ENCODE data around the gene SLC23A2.
A peak's percentile ranks its signal among the peaks of the same experiment; 100 is the strongest.

SLC23A2 gene

DNA sequence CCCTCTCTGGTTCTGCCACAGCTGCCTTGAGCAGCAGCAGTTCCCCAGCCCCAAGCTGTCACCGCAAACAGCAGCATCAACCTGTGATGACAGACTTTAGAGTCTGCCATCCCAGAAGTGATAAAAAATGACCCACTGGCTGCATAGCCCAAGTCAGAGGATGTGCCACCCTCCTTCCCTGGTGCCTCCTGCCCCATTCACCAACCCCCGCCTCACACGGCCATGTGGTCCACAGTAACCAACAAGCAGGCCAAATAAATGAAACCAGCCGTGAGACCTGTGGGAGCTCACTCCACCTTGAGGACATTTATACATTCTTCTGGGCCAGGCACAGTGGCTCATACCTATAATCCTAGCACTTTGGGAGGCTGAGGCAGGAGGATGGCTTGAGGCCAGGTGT, 181.4 kb downstream of the SLC23A2 start:
- no peak for DNase-seq (ENCODE audit: low read depth in 4 of 4, low spot score in 1 of 4)

DNA sequence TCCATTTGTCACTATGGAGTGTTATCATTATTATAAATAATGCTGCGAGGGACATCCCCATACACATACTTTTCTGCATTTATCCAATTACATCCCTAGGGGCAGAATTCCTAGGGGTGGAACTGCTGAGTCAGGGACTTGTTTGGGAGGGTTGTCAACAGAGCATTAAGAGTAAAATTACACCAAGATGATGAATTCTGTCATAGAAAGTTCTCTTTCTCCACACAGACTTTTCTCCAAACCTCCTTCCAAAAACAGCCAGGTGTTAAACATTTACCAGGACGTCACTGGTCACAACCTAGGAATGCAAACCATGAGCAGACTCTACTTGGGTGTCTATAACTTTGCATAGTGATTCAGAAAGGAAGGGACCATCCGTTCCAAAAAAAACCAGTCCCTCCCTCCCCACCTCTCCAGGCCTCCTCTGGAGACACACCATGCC, 184.1 kb downstream of the SLC23A2 start:
- DNase-seq (ENCODE audit: low read depth in 4 of 4, low spot score in 1 of 4) = no peak

DNA sequence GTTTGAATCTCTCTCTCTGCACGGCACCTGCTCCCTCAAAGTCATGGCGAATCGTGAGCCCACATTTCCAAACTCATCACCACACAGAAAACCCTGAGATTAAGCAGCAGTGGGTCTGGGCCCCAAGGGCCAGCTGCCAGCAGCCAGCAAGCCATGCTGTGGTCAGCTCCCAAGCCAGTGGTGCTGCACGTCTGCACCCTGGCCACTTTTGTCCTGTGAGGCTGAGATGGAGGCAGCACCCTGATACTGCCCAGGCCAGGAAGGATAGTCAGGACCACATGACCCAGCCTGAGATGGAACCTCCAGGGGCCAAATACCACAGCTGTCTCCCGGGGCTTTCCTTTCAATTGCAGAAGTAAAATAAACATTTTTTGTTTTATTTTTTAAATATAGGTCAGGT, 185.7 kb downstream of the SLC23A2 start:
- no peak for DNase-seq (ENCODE audit: low read depth in 4 of 4, low spot score in 1 of 4)

DNA sequence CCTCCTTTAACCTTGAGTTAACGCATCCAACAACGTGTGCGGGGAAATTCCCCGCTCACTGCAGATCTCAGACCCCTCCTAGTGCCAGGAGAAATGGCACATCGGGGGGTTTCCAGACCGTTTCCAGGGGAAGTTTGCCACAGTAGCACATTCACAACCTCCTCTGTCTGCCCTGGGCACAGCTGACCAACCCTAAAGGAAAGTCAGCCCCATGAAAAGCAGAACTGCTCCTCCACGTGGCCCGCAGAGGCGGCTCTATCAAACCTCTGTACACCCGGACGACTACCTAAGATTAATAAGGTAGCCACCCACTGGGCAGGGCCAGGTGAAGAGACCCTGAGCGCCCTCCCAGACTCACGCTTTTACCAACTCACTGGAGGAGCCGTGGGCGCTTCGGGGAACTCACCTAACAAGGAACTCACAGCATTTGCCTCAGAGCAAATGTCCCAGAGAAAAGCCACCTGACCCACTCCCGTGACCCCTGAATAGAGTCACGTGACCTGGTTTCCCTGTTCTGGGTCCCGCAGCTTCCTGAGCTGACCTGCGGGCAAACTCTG, 186.5 kb downstream of the SLC23A2 start:
- peak in 1 of 4 experiments; percentile 53 for DNase-seq (ENCODE audit: low read depth in 4 of 4, low spot score in 1 of 4)

DNA sequence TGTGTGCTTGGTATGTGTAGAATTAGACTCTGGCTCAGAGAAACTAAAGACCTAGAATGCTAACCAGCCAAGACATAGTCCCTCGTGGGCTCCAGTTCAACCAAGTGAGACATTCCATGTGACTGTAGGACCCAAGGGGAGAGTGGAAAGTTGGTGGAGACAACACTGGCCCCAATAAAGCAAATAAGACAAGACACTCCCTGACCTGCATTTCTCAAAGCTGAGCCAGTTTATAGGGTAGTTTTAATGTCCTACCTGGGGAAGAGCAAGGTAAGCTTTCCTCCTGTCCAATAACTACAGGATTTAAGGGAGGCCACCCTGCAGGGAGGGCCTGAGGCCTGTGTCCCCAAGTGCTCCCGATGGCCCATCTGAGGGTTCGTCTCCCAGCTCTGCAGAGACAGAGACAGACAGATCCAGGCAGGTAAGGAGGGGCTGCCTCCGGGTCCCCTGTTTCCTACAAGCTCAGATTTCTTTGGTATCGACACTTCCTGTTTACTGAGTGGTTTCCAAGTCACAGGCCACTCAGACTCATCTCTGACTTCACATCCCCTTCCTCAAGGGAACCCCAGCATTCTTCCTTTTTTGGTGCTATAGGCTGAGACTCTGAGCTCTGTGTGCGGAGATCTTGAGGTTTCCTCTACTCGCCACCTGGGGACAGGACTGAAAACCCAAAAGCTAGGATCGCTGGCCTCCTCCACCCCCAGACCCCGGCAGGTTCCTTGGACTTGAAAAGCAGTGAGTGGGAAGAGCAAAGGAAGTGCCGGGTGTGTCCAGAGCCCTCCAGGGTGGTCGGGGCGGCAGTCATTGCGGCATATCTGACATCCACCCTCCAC, 187.2 kb downstream of the SLC23A2 start:
- no peak for DNase-seq (ENCODE audit: low read depth in 4 of 4, low spot score in 1 of 4)

DNA sequence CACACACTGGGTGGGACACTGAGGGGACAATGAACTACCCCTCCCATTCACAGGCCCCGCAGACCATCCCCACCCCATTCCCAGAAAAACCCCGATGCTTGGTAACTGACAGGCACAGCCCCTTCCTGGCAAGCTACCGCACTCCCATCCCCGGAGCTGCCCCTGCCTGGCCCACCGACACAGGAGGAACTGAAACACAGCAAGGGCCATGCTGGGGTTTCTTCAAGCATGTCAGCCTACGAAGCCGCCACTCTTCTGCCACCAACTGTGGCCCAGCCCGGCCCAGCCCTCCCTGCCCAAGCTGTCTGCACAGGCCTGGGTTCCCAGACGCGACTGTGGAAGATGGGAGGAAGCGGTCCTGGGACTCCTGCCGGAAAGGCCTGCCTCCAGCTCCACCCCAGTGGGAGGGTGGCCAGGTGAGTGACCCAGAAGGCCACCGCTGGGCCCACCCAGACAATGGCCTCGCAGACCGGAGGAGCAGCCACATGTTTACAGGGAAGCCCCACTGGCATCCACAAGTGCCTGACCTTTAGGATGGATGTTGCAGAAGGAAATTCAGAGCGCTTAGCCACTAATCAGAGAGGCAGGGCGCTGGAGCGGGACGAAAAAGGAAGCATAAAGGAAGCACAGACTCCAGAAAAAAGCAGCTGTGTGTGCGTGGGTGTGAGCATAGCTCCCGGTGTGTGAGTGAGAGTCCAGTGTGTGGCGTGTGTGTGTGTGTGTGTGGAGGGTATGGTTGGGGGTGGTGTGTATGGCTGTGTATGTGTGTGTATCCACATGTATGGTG, 188.0 kb downstream of the SLC23A2 start:
- no peak for DNase-seq (ENCODE audit: low read depth in 4 of 4, low spot score in 1 of 4)

DNA sequence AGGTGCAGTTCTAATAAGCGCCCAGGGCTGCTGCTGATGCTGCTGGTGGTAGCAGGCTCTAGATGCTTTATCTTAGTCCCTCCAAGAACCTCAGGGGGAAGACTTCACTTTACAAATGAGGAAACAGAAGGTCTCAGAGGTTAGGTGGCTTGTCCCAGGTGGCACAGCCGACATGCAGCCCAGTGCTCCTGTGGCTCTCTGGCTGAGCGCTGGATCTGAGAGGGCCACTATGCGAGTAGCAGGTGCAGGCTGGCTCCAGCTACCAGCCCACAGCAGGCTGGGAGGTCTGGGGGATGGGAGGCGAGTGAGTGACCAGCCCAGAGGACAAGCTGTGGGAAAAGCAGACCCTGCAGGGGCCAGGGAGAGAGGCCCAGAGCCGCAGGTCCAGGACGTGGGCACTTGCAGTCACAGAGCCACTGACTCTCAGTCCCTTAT, 188.7 kb downstream of the SLC23A2 start:
- no peak for DNase-seq (ENCODE audit: low read depth in 4 of 4, low spot score in 1 of 4)

DNA sequence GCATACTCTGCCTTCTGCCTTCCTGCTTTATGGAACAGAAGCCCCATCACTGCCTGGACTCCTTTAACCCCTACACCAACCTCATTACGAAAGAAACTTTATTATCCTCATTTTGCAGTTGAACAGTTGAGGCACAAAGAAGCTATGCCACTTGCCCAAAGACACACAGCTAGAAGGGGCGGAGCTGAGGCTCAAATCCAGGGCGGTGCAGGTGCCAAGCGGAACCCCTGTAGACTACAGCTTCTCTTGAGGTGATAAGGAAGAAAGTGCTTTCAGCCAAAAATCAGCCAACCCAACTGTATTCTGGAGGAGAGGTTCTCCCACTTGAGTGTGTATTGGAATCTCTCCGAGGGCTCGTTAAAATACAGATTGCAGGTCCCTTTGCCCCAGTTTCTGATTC, 189.1 kb downstream of the SLC23A2 start:
- no peak for DNase-seq (ENCODE audit: low read depth in 4 of 4, low spot score in 1 of 4)

DNA sequence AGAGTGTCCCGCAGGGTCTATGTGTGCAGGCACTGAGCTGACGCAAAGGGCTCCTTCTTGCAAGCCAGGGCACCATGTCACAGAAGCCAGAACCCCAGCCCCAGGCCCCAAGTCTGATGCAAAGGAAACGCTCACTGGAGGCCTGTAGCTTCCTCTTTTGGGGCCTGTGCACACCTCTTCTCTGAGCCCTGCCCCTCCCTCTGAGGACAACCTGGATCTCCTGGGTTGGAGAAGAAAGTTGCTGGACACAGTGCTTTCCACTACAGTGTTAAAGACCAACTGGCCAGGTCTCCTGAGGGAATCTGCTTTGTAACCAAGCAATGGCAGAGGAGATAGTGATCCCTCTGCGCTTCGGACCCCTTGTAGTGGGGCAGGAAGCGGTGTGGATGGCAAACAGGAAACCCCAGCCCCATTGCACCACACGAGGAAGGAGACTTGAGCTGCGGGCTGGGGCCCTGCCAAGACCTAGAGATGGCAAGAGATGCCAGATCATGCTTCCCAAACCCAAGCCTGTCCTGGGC, 189.6 kb downstream of the SLC23A2 start:
- no peak for DNase-seq (ENCODE audit: low read depth in 4 of 4, low spot score in 1 of 4)

DNA sequence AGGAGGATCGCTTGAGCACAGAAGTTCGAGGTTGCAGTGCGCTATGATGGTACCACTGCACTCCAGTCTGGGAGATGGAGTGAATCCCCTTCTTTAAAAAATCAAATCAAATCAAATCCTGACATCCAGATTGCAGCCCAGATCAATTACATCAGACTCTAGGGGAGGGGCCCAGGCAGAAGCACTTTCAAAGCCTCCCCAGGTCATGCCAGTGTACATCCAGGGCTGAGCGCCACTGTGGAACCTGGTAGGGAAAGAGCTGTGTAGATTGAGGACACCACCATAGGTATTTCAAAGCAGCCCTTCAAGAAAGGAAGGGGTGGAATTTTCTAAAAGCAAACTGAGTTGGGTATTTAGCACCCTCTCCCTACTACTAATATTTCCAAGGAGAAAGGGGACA, 190.1 kb downstream of the SLC23A2 start:
- no peak for DNase-seq (ENCODE audit: low read depth in 4 of 4, low spot score in 1 of 4)

DNA sequence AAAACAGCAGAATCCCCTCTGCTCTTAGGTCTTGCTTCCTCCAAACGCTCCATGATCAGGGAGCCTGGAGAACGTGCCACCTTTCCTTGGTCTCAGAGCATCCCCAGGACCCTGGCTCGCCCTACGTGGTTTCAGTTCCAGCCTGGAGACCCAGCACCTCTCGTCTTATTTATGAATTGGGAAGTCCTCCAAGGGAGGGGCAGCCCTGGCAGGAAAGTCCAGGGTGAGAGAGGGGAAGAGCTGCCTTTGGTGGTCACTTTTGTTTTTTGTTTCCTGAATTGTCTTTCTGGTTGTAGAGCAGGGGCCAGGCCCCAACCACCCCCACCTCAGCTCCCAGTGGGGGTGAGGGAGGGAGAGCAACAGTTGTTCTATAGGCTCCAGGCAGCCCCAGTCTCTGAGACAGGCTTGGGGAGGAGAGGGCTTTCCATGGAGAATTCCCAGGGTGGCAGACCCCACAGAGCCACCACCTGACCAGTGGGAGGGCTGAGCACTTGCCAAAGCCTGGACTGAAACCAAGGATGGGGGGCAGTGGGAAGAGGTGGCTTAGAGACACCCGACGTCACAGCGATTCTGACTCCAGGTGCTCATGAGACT, 190.8 kb downstream of the SLC23A2 start:
- DNase-seq (ENCODE audit: low read depth in 4 of 4, low spot score in 1 of 4) = no peak

DNA sequence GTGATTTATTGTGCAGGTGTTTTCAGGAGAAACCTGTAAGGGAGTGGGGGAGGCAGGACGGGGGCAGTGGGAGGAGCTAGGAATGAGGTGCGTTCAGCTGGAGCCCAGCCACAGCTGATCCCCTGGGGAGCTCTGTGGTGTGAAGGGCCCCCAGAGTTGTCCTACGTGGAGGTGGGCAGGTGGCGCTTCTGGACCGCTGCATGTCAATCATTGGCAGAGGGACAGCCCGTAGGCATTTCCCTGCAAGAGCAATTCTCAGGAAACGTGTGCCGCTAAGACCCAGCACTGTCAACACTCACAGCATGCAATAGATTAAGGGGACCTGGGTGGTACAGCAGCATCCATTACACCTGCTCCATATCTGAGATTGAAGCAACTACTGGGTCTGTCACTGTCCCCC, 191.6 kb downstream of the SLC23A2 start:
- DNase-seq (ENCODE audit: low read depth in 4 of 4, low spot score in 1 of 4) = no peak

DNA sequence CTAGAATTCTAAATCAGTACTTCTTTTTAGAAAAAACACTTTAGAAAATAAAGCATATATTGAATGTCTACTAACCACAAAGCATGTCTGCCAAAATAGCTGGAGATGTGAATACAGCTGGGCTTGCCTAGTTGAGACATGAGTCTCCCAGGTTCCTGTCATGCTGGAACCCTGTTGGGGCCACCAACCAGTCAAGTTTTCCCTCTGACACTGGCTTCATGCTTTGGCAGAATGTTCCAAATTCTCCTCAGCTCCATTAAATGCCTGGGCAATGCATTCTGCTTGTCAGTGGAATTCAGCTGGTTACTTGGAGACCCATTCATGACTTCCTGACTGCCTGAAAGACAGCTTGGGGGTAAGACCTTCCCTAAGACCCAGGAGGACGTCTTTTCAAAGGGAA, 192.4 kb downstream of the SLC23A2 start:
- no peak for DNase-seq (ENCODE audit: low read depth in 4 of 4, low spot score in 1 of 4)

DNA sequence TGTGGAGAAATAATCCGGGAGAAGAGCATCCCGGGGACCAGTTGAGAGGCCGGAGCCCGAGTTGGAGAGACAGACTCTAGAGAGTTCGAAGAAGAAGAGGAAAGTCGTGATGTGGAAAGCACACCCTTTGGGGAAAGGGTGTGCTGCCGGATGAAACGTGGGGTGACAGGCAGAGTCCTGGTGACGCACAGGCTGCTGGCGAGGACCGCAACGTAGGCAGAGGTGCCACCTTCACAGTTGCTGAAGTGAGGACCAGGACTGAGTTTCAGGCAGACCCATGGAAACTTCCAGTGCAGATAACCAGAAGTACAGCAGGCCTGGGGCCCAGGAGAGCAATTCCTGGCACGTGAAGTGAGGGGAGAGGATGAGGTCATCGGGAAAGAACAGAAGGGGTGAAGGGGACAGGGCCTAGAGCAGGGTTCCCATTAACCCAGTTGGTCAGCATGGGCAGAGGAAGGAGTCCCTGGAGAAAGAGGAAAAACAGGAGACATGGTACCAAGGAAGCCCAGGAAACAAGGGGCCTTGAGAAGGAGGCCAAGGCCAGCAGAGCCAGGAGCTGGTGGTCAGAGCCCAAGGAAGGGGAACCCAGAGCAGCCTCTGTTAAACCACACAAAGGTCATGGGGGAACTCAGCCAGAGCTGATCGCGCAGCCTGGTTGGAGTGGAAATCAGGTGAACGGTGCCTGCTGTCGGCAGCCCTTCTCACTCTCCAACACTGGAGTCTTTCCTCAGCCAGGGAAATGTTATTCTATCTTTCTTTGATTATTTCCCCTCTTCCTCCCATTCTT, 195.5 kb downstream of the SLC23A2 start:
- DNase-seq (ENCODE audit: low read depth in 4 of 4, low spot score in 1 of 4) = no peak

DNA sequence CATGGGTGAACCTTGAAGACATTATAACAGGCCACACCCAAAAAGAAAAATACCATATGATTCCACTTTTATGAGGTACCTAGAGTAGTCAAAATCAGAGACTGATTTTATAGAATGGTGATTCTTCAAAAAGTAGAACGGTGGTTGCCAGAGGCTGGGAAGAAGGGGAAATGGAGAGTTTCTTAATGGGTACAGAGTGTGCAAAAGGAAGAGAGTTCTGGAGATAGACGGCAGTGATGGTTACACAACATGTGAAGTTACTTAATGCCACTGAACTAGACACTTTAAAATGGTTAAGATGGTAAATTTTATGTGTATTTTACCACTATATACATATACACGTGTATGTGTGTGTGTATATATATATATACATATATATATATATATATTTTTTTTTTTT, 198.8 kb downstream of the SLC23A2 start:
- no peak for DNase-seq (ENCODE audit: low read depth in 4 of 4, low spot score in 1 of 4)
